GM21737 (cell line): ENCODE data around the gene ATP13A5.

Experiments
- ATAC-seq: cut with Tn5 transposase; IDR thresholded peaks from one replicate; pipeline ENCODE4 v1.9.1; 2021; ENCODE audit warnings: mild to moderate bottlenecking, moderate library complexity; ENCODE audit not compliant: unreplicated experiment

The ATP13A5 gene

DNA sequence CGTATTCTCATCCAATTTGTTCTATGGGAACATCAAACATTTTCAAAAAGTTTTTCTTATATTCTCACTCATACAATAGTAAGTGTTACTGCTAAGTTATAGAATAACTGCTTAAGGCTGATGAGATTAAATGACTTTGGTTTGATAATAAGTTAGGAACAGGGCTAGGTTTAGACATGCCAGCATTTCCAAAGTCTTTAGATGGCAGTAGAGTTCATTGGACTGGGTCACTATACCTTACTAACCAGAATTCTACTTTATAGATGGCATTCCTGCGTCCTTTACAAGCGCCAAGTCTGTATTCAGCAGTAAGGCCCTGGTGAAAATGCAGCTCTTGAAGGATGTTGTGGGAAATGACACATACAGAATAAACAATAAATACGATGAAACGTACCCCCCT, 115.8 kb downstream of the ATP13A5 start:
- ATAC-seq, result no peak

DNA sequence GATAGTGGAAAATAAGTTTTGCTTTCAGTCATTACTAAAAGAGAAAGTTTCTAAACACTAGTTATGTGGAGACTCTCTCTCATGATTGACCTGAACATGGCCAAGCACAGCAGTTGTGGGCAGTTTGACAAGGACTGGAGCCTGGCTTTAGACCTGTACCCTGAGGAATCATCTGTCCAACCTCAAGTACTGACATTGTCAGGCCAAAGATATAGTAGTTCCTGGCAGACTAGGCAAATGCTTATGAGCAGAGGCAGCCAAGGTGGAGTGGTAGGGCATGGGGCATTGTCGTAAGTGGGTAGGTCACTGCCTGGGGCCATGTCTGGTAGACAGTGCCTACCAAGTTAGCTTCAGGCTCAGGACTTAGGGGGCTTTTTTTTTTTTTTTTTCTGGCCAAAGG, 116.6 kb downstream of the ATP13A5 start:
- ATAC-seq, result no peak

DNA sequence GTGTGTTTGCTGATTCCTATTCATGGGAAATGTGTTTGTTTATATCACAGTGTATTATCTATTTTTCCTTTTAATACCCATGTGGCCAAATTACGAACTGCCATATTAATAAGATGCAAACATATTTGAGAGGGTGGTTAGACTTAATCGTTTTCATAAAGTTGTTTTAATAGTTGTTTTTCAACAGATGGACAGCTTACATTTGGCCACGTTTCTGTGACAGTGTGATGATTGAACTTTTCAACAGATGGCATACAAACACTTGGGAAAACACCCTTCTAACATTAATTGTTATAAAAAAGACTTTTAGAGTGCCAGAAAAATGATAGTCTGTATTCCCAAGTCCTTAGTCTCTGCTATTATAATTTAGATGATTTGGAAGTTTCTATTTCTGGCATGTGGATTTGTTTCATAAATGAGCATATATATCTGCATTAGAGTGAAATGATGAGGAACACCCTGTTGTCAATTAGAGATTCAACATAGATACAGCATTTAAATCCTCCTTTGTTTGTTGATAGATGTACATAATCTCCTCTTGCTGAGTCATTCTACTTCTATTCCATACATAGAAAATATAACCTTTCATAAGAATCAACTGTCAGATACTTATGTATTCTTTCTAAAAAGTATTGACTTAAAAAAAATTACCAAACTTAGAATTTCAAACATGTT, 124.4 kb downstream of the ATP13A5 start:
- no peak for ATAC-seq

DNA sequence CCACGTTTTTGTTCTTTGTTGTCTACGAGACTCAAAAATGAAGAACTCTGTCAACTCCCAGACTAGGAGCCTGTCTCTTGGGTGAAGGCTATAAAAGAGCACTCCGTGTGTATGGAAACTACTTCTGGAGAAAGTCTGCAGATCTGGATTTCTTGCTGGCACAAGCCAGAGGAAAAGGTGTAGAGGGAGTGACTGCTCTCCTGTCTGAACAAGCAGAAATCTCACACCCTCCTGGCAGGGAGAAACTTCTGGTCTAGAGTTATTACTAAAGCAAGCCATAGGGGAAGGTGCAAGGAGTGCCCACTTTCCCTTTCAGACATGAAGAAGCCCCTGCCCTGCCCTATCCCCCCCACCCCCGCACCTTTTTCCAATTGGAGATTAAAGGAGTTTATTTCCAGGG, 128.1 kb downstream of the ATP13A5 start:
- no peak for ATAC-seq

DNA sequence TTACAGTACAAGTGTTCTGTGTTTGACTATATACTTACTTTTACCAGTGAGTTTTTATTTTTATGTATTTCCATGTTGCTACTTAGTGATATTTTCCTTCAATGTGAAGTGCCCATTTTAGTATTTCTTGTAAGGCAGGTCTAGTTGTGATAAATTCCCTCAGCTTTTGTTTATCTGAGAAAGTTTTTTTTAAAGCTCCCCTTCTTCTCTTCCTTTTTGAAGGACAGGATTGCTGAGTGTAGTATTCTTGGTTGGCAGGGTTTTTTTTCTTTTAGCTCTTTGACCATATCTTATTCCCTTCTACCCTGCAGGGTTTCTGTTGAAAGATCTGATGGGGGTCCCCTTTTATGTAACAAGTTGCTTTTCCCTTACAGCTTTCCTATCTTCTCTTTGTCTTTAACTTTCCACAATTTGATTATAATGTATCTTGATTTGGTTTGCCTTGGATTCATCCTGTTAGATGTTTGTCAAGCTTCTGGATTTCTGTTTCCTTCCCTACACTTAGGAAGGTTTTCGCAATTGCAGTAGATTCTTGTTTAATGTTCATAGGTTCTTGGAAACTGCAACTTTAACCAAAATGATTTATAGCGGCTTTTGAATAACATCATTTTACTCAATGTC, 129.6 kb downstream of the ATP13A5 start:
- no peak for ATAC-seq

DNA sequence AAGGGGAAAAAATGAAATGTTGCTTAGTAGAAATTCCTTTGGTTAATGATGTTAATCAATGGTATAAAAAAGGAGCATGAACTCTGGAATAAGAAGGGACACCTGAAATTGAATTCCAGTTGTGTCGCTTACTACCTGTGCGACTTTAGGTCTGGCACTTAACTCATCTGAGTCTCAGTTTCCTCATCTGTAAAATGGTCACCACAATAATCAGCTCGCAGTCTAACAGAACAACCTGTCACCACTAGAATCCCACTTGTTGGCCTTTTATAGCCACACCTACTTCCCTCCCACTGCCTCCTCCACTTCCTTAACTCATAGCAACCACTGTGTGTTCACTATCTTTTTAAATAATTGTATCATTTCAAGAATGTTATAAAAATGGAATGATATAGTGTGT, 135.0 kb downstream of the ATP13A5 start:
- no peak for ATAC-seq

DNA sequence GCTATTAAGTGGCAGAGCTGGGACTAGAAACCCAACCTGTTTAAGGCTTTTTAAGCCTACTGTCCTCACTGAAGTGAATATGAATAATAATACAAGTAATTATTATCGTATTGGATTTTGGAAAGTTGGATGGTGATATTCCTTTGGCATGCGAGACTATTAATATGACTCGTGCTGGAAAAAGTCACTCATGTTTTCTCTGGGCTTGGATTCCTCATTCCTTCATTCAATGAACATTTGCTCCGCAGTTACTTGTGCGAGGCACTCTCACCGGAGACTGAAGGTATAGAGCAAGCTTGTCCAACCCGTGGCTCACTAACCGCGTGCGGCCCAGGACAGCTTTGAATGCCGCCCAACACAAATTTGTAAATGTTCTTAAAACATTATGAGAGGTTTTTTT, 136.8 kb downstream of the ATP13A5 start:
- ATAC-seq, result no peak

DNA sequence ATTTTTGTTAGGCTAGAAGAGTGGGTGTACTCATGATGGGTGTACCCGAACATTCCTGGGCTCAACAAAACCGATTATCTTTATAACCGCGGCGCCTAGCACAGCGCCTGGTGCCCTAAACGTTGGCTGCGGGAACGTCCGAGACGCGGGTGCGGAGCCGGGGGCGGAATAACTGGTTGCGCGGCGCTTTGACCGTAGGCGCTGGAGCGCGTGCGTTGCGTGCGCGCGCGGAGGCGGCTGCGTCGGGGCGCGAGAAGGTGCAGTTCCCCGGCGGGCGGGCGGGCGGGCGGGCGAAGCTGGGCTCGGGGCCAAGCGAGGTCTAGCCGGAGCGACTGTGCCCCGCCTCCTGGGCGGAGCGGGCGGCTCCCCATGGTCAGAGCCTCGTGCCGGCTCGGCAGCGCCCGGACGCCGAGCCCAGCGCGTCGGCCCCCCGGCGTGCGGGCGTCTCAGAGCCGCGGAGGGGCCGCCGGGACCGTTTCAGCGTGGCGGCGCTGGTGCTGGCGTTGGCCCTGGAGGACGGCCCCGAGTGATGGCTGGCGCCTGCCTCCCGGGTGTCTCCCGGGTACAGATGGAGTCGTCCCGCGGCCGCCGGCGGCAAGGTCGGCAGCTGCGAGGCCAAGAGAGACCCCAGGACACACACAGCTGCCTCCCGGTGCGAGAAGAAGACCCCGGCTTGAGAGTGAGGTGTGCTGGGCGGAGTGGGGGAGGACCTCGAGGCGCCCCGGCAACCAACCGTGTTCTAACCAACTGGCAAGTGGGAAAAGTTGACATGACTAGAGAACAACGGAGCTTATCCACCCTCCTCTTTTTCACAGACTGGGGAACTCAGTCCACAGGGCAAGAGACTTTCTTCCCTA, 137.5 kb downstream of the ATP13A5 start, which contains the start of gene PLAAT1:
Gene PLAAT1 (plus strand): TSS at position 373 of the 857 bp plus-strand sequence. CDS start 14,429 bp downstream, outside the sequence.
- ATAC-seq, result peak; percentile 81

DNA sequence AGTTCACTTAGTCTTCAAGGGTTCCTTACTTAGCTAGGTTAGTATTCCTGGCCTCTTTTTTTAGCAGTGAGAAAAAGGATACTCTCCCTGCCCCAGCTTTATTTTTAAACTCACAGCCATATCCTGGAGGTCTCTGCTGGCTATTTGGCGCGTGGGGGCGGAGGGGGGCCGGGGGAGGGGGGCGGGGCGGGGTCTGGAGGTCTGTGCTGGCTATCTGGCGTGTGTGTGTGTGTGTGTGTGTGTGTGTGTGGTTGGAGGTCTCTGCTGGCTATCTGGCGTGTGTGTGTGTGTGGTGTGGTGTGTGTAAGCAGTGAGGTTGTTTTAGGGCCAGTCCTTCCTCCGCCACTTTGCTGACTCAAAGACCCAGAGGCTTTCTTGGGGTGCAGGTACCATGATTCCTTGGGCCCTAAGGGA, 138.1 kb downstream of the ATP13A5 start:
- no peak for ATAC-seq

DNA sequence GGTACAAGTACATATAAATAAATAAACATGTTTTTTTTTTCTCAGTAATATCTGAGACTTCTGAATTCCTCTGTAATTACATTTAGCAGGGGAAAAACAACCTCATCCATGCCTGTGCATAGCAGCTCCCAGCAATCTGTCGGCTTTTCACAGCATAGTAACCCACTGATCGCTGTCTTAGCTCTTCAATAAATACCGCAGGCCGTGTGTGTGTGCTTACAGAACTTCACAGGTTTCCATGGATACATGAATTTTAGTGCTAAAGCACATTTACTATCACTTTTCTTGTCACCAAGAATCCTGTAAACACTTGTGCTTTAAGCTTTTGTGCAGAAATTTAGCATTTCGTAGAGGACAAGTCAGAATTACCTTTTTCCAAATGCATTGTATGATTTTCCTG, 141.5 kb downstream of the ATP13A5 start:
- ATAC-seq, result no peak

DNA sequence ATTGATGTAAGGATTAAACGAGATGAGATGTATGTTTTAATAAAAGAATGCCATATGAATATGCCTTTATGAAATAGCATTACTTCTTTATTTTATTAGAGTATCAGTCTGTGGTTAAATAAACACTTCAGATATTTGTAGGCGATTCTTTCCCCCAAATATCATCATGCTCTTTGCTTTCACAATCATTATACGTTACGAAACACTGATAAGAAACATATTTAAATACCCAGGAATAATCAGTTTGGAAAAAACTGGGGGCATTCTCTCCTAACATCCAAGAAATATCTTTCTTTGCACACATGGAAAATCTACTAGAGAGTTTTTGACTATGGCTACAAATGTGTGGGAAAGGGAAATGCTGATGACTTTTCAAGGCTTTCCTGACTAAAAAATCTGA, 142.0 kb downstream of the ATP13A5 start:
- no peak for ATAC-seq

DNA sequence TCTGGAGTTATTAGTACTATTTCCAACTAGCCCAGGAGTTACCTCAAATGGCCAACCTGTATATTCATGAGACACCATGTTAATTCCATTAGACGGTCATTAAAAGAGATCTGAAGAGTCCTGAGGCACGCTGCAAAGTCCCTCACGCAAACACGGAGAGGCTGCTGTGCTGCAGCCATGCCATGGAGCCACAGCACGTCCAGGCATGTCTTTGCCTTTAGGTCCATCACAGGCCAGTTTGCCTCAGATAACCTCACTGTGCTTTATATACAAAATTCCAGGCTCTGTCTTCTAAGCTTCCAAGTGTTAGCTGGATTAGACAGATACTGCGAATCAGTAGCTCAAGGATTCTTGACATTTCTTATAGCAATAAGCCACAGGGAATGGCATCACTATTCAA, 147.4 kb downstream of the ATP13A5 start:
- ATAC-seq, result no peak

DNA sequence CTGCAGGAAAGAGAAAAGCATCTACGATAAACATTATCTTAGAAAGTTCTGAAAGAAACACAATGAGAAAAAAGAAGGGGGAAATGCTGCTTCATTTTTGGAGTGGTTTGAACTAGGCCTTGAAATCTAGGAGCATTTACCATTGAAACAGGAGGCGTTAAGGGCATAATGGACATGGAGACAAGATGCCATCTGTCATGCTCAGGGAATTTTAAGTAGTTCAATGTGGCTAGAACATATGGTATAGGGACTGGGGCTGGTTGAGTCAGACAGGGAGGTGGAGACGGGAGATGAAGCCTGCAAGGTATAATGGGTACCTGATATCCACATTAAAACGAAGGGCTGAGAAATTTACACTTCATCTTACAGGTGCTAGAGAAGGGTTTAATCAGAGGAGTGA, 147.9 kb downstream of the ATP13A5 start:
- no peak for ATAC-seq

DNA sequence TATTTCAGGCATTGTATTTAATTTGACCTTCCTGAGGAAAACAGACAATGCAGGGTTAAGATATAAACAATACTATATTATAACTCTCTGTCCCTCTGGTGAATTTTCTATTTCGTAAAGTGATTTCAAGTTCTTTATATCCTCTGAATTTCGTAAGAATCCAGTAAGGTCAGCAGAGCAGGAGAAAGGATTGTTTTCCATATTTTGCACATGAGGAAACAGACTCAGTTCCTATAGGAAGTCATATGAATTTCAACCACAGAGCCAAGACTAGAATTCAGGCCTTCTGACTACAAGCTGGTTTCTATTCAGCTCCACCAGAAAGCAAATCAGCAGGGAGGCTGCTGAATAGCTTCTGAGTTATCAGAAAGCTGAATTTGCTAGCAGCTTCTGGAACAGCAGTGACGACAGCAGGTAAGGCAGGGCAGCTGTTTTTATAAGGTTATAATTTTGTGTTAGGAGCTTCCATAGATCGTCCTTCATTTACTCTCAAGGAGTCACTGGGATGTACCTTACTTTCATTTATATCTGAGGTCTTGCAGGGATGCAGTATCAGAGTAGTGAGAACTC, 148.6 kb downstream of the ATP13A5 start:
- no peak for ATAC-seq

DNA sequence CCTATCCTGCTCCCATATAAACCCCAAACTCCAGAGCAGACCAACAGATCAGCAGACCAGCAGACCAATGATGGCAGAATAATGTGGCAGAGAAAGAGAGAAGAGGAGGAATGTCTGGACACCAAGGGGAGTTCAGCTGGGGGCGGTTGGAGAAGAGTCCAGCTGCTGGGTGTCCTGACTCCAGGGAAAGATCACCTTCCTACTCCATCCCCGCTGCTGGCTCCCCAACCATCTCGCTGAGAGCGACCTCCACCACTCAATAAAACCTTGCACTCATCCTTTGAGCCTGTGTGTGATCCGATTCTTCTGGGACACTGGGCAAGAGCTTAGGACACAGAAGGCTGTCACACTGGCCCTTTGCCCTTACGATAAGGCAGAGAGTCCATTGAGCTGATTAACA, 150.3 kb downstream of the ATP13A5 start:
- no peak for ATAC-seq

DNA sequence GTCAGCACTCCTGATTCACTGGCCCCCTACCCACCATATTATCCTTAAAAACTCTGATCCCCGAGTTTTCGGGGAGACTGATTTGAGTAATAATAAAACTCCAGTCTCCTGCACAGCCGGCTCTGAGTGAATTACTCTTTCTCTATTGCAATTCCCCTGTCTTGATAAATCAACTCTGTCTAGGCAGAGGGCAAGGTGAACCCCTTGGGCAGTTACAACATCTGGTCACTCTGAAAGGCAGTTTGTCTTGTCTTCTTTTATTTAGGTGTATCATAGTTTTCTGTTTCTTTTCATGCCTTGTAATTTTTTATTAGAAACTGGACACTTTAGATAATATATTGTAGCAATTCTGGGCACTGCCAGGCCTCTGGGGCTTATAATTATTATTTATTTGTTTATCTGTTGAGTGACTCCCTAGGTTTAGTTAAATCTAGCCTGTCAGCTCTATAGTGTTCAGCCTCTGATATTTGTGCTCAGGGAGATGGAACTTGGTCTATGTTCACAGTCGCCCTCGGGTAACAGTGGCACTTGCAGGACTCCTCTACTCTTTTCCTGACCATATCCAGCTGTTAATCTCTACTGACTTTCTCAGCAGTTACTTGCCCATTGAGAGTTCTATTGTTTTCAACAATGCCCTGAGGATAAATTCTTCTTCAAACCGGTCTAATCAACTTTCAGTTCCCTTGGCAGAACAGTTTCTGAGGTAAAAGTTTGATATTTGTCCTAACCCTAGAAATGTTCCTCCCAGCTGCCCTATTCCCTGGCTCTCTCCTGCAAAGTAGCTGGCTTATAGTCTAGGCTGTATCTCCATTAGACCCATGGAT, 153.0 kb downstream of the ATP13A5 start:
- ATAC-seq, result no peak
